Karpas-422 (cell line): Measurements from ENCODE around the gene ETV6. TPM values are rescaled to one million over a fixed set of nuclear protein-coding genes. Genes with fewer than 3 reads are reported as not detected.

Experiments
- DNase-seq: peaks from one replicate; pipeline ENCODE4 v3.0.0-alpha.2; 2015
- H2AFZ ChIP-seq: fragments of 200-600 bp; sonication (generic); 2 replicates; pipeline ENCODE4 v1.6.1; 2014; ENCODE audit warnings: antibody characterized with exemption, low read length, mixed read lengths
- H3K27ac ChIP-seq: fragments of 200-600 bp; sonication (generic); 2 replicates; pipeline ENCODE4 v1.5.1; 2014; ENCODE audit warnings: mild to moderate bottlenecking, low read length, moderate library complexity
- H3K27me3 ChIP-seq: fragments of 200-600 bp; sonication (generic); 2 replicates; pipeline ENCODE4 v1.6.1; 2014; ENCODE audit warnings: low read length, mixed read lengths
- H3K36me3 ChIP-seq: fragments of 200-600 bp; sonication (generic); 2 replicates; pipeline ENCODE4 v1.6.1; 2014; ENCODE audit warnings: low read length, mixed read lengths; ENCODE audit not compliant: insufficient read depth
- H3K4me1 ChIP-seq: fragments of 200-600 bp; sonication (generic); 2 replicates; pipeline ENCODE4 v1.6.1; 2014; ENCODE audit warnings: mild to moderate bottlenecking, low read length, mixed read lengths
- H3K4me2 ChIP-seq: fragments of 200-600 bp; sonication (generic); 2 replicates; pipeline ENCODE4 v1.6.1; 2014; ENCODE audit warnings: low read length, low read depth, mild to moderate bottlenecking; ENCODE audit not compliant: poor library complexity, severe bottlenecking
- H3K4me3 ChIP-seq: fragments of 200-600 bp; sonication (generic); 2 replicates; pipeline ENCODE4 v1.5.1; 2014; ENCODE audit warnings: mild to moderate bottlenecking, antibody characterized with exemption, low read length, mixed read lengths
- H3K79me2 ChIP-seq: fragments of 200-600 bp; sonication (generic); 2 replicates; pipeline ENCODE4 v1.6.1; 2014; ENCODE audit warnings: mild to moderate bottlenecking, low read length, mixed read lengths
- H3K9ac ChIP-seq: fragments of 200-600 bp; sonication (generic); 2 replicates; pipeline ENCODE4 v1.6.0; 2014; ENCODE audit warnings: low read length
- H3K9me2 ChIP-seq: fragments of 200-600 bp; sonication (generic), shearing (Covaris generic); replicated peaks from 2 replicates; pipeline ENCODE4 v1.6.0; 2014; ENCODE audit warnings: mild to moderate bottlenecking, low read length, moderate library complexity; ENCODE audit not compliant: insufficient read depth
- H3K9me3 ChIP-seq: fragments of 300-700, 200-600 bp; sonication (generic); 2 replicates; pipeline ENCODE4 v1.6.1; 2014; ENCODE audit warnings: low read length, mixed read lengths
- H4K20me1 ChIP-seq: fragments of 200-600 bp; sonication (generic); 2 replicates; pipeline ENCODE4 v1.6.1; 2014; ENCODE audit warnings: mild to moderate bottlenecking, antibody characterized with exemption, low read length, low read depth; ENCODE audit not compliant: insufficient read depth
- total RNA-seq: library from RNA; depleted of rRNA; stranded (reverse); fragments of >200 nt; shearing (Covaris generic); gene quantifications from 2 replicates; pipeline ENCODE4 v1.2.3, GENCODE V29; 2014; ENCODE audit warnings: low replicate concordance

Gene ETV6
- total RNA-seq, 1 experiment from 2014 or later, result 1.0 TPM

- no peaks in the 10 kb centered on the region for H3K9me3 ChIP-seq
- no peaks in the 10 kb centered on the region for H4K20me1 ChIP-seq
- H3K4me2 ChIP-seq, result no peak overlapping the region
- H3K9me2 ChIP-seq, result no peaks in the 10 kb centered on the region
- no peak overlapping the region for H3K4me3 ChIP-seq
- H3K4me1 ChIP-seq, result 0 out of 2 replicates have a peak, but pooled peaks cover 4% of the 10 kb centered on the region
- no peak overlapping the region for H2AFZ ChIP-seq
- no peaks in the 10 kb centered on the region for H3K79me2 ChIP-seq
- H3K9ac ChIP-seq, result no peak overlapping the region
- no peak for DNase-seq
- no peaks in the 10 kb centered on the region for H3K36me3 ChIP-seq
- no peaks in the 10 kb centered on the region for H3K27me3 ChIP-seq
- H3K27ac ChIP-seq, result no peak overlapping the region
These were observed 182.6 kb downstream of the ETV6 start for GRCh38 chr12:11832093-11832492.

- Histone ChIP-seq H3K36me3 (no peaks in the 10 kb centered on the region), H3K9ac (no peak overlapping the region), H4K20me1 (no peaks in the 10 kb centered on the region), H2AFZ (no peak overlapping the region), H3K27ac (no peak overlapping the region), H3K4me1 (0 out of 2 replicates have a peak, but pooled peaks cover 4% of the 10 kb centered on the region), H3K4me2 (no peak overlapping the region), H3K9me3 (no peaks in the 10 kb centered on the region), H3K9me2 (no peaks in the 10 kb centered on the region), H3K27me3 (no peaks in the 10 kb centered on the region), H3K79me2 (no peaks in the 10 kb centered on the region), H3K4me3 (no peak overlapping the region)
- DNase-seq, result no peak
These were observed 183.9 kb downstream of the ETV6 start for GRCh38 chr12:11833174-11833895.

GRCh38 chr12:11834104-11834812 is 184.8 kb downstream of the ETV6 start:
- H3K9me2 ChIP-seq, result no peaks in the 10 kb centered on the region
- no peak overlapping the region for H3K4me2 ChIP-seq
- H2AFZ ChIP-seq, result no peak overlapping the region
- no peaks in the 10 kb centered on the region for H4K20me1 ChIP-seq
- no peak for DNase-seq
- no peaks in the 10 kb centered on the region for H3K79me2 ChIP-seq
- no peak overlapping the region for H3K9ac ChIP-seq
- no peaks in the 10 kb centered on the region for H3K9me3 ChIP-seq
- 0 out of 2 replicates have a peak, but pooled peaks cover 4% of the 10 kb centered on the region for H3K4me1 ChIP-seq
- no peaks in the 10 kb centered on the region for H3K27me3 ChIP-seq
- no peaks in the 10 kb centered on the region for H3K36me3 ChIP-seq
- no peak overlapping the region for H3K4me3 ChIP-seq
- no peak overlapping the region for H3K27ac ChIP-seq

- DNase-seq, result no peak
- no peak overlapping the region for H3K4me3 ChIP-seq
- no peak overlapping the region for H3K4me2 ChIP-seq
- no peaks in the 10 kb centered on the region for H3K79me2 ChIP-seq
- H3K9me3 ChIP-seq, result no peaks in the 10 kb centered on the region
- H4K20me1 ChIP-seq, result no peaks in the 10 kb centered on the region
- H3K9ac ChIP-seq, result no peak overlapping the region
- H3K27me3 ChIP-seq, result no peaks in the 10 kb centered on the region
- H3K27ac ChIP-seq, result no peak overlapping the region
- H3K9me2 ChIP-seq, result no peaks in the 10 kb centered on the region
- no peak overlapping the region for H2AFZ ChIP-seq
- H3K4me1 ChIP-seq, result 0 out of 2 replicates have a peak, but pooled peaks cover 4% of the 10 kb centered on the region
- H3K36me3 ChIP-seq, result no peaks in the 10 kb centered on the region
These were observed 185.5 kb downstream of the ETV6 start for GRCh38 chr12:11834931-11835330.

- H3K4me1 ChIP-seq, result 0 out of 2 replicates have a peak, but pooled peaks cover 4% of the 10 kb centered on the region
These were observed 187.0 kb downstream of the ETV6 start for GRCh38 chr12:11836282-11837151.

GRCh38 chr12:11837216-11837934 is 187.9 kb downstream of the ETV6 start:
- no peak overlapping the region for H2AFZ ChIP-seq
- no peak overlapping the region for H3K9ac ChIP-seq
- H3K27me3 ChIP-seq, result no peaks in the 10 kb centered on the region
- no peak overlapping the region for H3K4me3 ChIP-seq
- H3K4me1 ChIP-seq, result 0 out of 2 replicates have a peak, but pooled peaks cover 4% of the 10 kb centered on the region
- no peaks in the 10 kb centered on the region for H3K9me2 ChIP-seq
- H4K20me1 ChIP-seq, result no peaks in the 10 kb centered on the region
- H3K4me2 ChIP-seq, result no peak overlapping the region
- H3K9me3 ChIP-seq, result no peaks in the 10 kb centered on the region
- H3K27ac ChIP-seq, result no peak overlapping the region
- no peaks in the 10 kb centered on the region for H3K79me2 ChIP-seq
- no peak for DNase-seq
- no peaks in the 10 kb centered on the region for H3K36me3 ChIP-seq

More at GRCh38 chr12:11836282-11837151, 187.0 kb downstream of the ETV6 start:
- H3K27me3 ChIP-seq, result no peaks in the 10 kb centered on the region
- no peak overlapping the region for H3K4me2 ChIP-seq
- H2AFZ ChIP-seq, result no peak overlapping the region
- H3K27ac ChIP-seq, result no peak overlapping the region
- DNase-seq, result no peak
- no peaks in the 10 kb centered on the region for H3K9me3 ChIP-seq
- H3K4me3 ChIP-seq, result no peak overlapping the region
- no peaks in the 10 kb centered on the region for H3K9me2 ChIP-seq
- H3K9ac ChIP-seq, result no peak overlapping the region
- H3K79me2 ChIP-seq, result no peaks in the 10 kb centered on the region
- H4K20me1 ChIP-seq, result no peaks in the 10 kb centered on the region
- no peaks in the 10 kb centered on the region for H3K36me3 ChIP-seq

- no peak for DNase-seq
- no peaks in the 10 kb centered on the region for H3K36me3 ChIP-seq
- H3K4me2 ChIP-seq, result no peak overlapping the region
- no peaks in the 10 kb centered on the region for H4K20me1 ChIP-seq
- no peak overlapping the region for H2AFZ ChIP-seq
- H3K27ac ChIP-seq, result no peak overlapping the region
- H3K79me2 ChIP-seq, result no peaks in the 10 kb centered on the region
- H3K9me2 ChIP-seq, result no peaks in the 10 kb centered on the region
- 0 out of 2 replicates have a peak, but pooled peaks cover 4% of the 10 kb centered on the region for H3K4me1 ChIP-seq
- no peak overlapping the region for H3K9ac ChIP-seq
- no peaks in the 10 kb centered on the region for H3K9me3 ChIP-seq
- H3K4me3 ChIP-seq, result no peak overlapping the region
- no peaks in the 10 kb centered on the region for H3K27me3 ChIP-seq
These were observed 188.9 kb downstream of the ETV6 start for GRCh38 chr12:11838403-11838802.
